ENCODE data around the gene IGSF8.

IGSF8 gene

DNA sequence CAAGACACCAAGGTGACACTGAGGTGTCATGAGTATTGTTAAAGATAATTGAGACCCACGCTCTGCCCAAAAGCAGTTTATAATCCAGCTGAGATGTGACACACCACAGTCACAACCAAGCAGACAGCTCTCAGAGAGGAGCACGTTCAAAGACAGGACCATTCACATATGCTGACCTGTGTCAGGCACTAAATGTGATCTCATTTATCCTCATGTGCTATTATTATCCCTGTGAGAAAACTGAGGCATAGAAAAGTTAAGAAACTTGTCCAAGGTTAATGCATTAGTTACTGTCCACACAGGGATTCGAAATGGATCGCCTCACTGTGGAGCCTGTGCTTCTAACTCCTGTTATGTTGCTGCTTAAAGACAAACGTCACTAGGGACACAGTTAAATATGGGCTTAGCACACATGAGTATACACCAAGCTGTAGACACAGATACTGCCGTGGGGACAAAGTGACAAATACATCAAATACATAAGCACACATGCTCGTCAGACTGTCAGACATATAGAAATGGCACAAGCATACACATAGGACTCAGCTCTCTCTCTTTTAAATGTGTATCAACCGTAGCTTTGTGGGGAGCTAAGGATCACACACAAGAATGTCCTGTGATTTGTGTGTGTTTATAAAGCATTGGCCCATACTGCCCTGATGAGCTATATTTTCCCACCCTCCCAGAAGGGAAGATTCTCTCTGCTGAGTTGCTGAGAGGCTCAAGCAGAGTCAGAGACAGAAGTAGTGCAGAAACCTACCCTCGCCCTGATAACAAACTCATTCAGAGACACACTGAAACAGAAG lies 3.5 kb upstream of the IGSF8 start:
- no peak for DNase-seq

DNA sequence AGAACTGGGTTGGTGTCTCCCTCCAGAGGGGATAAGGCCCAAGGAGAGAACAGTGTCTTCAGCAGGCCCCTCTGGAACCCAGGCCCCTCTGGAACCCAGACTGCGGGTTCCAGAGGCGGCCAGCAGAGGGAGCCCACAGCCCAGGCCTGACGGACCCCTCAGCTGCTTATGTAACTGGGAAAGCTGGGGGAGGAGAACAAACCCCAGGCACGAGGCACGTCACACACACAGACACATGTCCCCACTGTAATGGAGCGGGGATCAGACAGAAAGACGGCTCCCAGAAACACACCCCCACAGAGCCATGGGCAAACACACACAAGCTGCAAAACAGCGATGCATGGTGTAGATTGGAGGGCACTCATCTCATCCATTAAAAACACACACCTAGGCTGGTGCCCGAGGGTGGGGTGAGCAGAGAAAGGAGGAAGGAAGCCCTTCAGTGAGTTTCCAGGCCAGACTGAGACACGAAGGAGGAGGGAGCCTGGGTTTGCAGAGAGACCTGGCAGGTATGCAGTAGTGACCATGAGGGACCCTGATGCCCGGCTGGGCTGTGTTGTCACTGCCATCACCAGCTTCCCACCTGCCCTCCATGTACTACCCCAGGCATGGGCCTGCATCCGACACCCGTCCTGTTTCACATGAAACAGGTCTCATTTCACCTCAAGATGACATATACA lies 2.8 kb upstream of the IGSF8 start:
- peak; percentile 61 for DNase-seq

- DNase-seq: no peak
These were observed 1.4 kb upstream of the IGSF8 start for GRCh38 chr1:160099716-160100375.

GRCh38 chr1:160098852-160099561 lies 588 bp upstream of the IGSF8 start:
- peak; percentile 99 for DNase-seq

GRCh38 chr1:160097151-160097910 lies 1.1 kb downstream of the IGSF8 start:
- DNase-seq: no peak

DNA sequence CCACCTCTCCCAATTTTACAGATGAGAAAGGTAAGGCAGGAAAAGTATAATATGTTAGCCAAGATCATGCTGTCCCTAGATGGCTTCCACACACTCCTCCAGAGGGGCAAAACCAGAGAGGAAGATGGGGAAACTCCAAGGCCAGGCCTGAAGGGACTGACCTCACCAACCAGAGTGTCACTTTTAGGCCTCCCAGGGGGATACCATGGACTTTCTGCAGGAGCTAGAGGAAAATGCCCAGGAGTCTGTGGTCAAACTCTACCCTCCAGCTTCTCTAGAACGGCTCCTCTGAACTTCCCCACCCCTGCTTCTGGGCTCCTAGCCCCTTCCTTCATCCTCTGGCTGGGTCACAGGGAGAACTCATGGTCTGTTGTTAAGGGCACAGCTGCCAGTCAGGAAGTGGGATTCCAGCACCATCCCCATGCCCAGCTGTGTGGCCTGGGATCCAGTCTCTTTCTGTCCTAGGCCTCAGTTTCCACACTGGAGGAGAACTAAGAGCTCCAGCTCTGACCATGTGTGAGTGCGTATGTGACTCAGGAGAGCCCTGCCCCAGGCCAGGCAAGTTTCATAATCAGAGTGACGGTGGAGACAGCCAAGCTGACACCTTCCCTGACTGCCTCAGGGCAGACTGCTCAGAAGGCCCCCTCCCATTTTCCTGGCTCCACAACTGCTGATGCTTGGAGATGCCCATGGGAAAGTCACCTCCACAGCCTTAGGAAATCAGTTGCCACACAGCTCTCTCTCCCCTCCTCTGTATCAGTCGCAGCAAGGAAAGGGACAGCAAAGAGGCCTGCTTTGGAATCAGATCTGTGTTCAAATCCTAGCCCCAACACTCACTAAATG lies 1.9 kb downstream of the IGSF8 start:
- DNase-seq: no peak

- DNase-seq: no peak
These were observed 2.9 kb downstream of the IGSF8 start for GRCh38 chr1:160095382-160096105.

DNA sequence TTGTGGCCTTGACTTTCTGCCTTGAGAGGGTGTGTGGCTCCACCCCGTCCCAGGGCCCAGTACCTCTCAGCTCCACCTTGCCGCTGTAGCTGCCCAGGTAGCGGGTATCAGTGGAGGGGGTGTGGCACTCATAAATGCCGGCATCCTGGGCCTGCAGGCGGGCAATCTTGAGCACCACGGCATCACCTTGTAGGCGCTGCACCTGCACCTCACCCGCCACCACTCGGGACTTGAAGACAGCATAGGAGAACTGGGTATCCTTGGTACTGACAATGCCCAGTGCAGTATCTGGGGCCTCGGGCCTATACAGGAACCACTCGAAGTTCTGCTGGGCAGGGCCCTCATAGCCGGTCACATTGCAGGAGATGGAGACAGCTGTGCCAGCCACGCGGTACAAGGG lies 3.6 kb downstream of the IGSF8 start:
- DNase-seq: no peak

DNA sequence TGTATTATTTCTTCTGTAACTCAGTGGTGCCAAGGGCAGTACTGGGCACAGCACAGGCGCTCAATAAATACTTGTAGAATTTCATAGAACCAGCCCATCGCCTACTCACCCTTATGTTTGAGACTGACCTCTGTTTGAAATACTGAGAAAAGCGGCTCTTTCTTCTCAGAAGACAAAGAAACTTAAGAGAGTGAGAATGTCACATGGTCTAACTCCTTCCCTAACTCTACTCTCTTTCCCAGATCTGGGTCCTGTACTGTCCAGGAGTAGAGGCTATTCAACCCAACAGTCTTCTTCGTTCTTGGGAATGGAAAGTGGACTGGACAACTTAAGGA lies 4.2 kb downstream of the IGSF8 start:
- no peak for DNase-seq

DNA sequence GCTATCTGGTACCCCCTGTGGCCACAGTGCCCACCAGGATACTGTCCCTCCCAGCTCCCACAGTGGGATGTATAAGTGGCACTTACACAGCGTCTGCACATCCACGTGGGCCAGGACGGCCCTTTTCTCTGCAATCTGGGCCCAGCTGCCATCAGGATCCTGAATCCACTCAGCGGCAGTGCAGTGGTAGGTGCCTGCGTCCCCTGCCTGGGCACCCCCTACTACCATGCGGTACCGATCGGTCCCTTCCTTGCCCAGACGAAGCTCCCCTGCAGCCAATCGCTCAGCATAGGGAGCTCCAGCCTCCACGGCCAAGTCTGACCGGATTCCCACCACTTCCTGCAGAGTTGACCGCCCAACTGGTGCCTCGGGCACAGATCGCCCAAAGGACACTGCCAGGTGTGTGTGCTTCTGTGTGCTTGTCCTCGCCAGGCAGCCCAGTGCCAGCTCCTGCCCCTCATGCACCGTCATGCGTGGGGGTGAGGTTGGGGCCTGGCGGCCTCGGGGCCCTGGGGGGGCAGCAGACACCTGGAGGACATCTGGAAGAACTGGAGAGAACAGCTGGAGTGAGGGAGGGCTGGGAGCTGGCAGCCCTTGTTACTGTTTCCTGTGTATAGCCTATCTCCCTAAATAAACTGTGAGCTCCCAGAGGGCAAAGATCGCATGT lies 4.7 kb downstream of the IGSF8 start:
- no peak for DNase-seq

GRCh38 chr1:160093069-160093395 lies 5.4 kb downstream of the IGSF8 start:
- no peak for DNase-seq

DNA sequence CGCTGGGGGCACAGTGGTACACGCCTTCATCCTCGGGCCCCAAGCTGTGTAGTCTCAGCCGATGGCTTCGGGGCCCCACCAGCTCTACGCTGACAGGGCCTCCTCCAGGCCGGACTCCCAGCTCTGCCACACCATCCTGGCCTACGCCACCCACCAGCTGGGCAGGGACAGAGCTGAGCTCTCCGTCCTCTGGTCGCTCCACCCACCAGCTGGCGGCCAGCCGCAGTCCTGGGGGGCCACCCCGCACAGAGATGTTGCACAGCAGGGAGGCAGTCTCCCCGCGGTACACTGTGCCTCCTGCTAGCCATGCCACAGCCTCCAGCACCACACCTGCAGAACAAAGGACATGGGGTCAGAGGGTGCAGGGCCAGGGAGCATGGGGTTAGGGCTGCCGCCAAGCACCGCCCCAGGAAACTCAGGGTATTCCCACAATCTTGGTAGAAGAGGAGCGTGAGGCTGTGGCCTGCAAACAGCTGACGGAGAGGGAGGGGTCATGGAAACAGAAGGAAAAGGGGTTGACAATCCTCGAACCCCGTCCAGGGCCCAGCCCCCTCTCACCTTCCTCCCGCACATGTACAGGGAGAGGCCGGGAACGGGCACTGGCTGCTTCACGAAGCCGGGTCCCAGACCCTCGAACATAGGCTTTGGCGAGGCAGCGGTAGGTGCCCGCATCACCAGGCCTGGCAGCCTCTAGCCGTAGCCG lies 5.9 kb downstream of the IGSF8 start:
- no peak for DNase-seq

GRCh38 chr1:160091666-160092223 lies 6.7 kb downstream of the IGSF8 start:
- no peak for DNase-seq

- no peak for DNase-seq
These were observed 7.7 kb downstream of the IGSF8 start for GRCh38 chr1:160090760-160091159.

DNA sequence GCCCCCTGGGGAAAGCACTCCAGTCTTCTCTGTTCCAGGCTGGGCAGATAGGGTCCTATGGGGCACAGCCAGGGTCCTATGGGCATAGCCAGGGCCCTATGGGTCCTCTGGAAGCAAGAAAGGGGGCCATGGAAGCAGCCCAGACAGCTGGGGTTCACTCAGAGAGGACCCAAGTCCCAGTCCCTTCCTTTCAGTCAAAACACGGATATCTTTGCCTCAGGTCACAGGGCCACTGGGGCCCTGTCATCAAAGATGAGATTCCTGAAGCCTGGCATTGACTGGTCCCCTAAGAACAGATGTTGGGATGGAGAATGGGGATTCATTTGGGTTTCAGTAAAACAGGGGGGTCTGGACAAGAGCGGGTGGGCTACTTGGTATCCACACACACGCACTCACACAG lies 8.5 kb downstream of the IGSF8 start:
- no peak for DNase-seq

- DNase-seq: no peak
These were observed 11.2 kb downstream of the IGSF8 start for GRCh38 chr1:160087118-160087662.

GRCh38 chr1:160086456-160086892 lies 11.9 kb downstream of the IGSF8 start:
- no peak for DNase-seq

GRCh38 chr1:160085686-160086455 lies 12.5 kb downstream of the IGSF8 start:
- peak; percentile 70 for DNase-seq

Measured in T-helper 9 cell (primary cell).